GM23338 (cell line): ENCODE measurements around the gene TIMM44. TPM values are rescaled to one million over a fixed set of nuclear protein-coding genes. Genes with fewer than 3 reads are reported as not detected.
A peak's percentile ranks its signal among the peaks of the same experiment; 100 is the strongest.

ENCODE experiments used
- ATAC-seq: fragments of 200-7000 bp; cut with Tn5 transposase; 3 replicates; pipeline ENCODE4 v1.9.1; 2020
- DNase-seq: peaks from one replicate; pipeline ENCODE4 v3.0.0-alpha.2; 2015; ENCODE audit warnings: low spot score
- H2AFZ ChIP-seq: fragments of 200-600 bp; sonication (generic); 2 replicates; pipeline ENCODE4 v1.8.0; 2016; ENCODE audit warnings: antibody characterized with exemption, mild to moderate bottlenecking, moderate library complexity
- H3F3A ChIP-seq: fragments of 200-600 bp; sonication (generic); replicated peaks from 2 replicates; pipeline ENCODE4 v1.8.0; 2017; ENCODE audit warnings: antibody characterized with exemption, mixed run types, low read depth
- H3K27ac ChIP-seq: fragments of 200-600 bp; sonication (generic); 2 replicates; pipeline ENCODE4 v1.6.1; 2016; ENCODE audit warnings: low read depth
- H3K27me3 ChIP-seq: fragments of 200-600 bp; sonication (generic); 2 replicates; pipeline ENCODE4 v1.8.0; 2016; ENCODE audit warnings: mild to moderate bottlenecking, mixed run types, moderate library complexity; ENCODE audit not compliant: insufficient read depth
- H3K36me3 ChIP-seq: fragments of 200-600 bp; sonication (generic); 2 replicates; pipeline ENCODE4 v1.8.0; 2016; ENCODE audit warnings: mild to moderate bottlenecking; ENCODE audit not compliant: insufficient read depth
- H3K4me1 ChIP-seq: fragments of 200-600 bp; sonication (generic); 2 replicates; pipeline ENCODE4 v1.8.0; 2016; ENCODE audit warnings: mild to moderate bottlenecking, moderate library complexity; ENCODE audit not compliant: insufficient read depth
- H3K4me2 ChIP-seq: fragments of 200-600 bp; sonication (generic); 2 replicates; pipeline ENCODE4 v1.7.1; 2017; ENCODE audit warnings: mixed run types
- H3K4me3 ChIP-seq: fragments of 200-600 bp; sonication (generic); 2 replicates; pipeline ENCODE4 v1.6.1; 2016; ENCODE audit warnings: mixed run types
- H3K79me2 ChIP-seq: fragments of 200-600 bp; sonication (generic); replicated peaks from 2 replicates; pipeline ENCODE4 v1.8.0; 2017; ENCODE audit warnings: mild to moderate bottlenecking; ENCODE audit not compliant: insufficient read depth
- H3K9me2 ChIP-seq: fragments of 200-600 bp; sonication (generic); 2 replicates; pipeline ENCODE4 v1.8.0; 2017; ENCODE audit not compliant: insufficient read depth
- H4K20me1 ChIP-seq: fragments of 200-600 bp; sonication (generic); replicated peaks from 2 replicates; pipeline ENCODE4 v1.8.0; 2017; ENCODE audit warnings: mild to moderate bottlenecking; ENCODE audit not compliant: insufficient read depth
- H3K27ac Mint-ChIP-seq: 2 replicates; pipeline ENCODE4 v1.8.0; 2020; ENCODE audit warnings: inconsistent platforms, mild to moderate bottlenecking, moderate library complexity, mixed read lengths
- H3K27me3 Mint-ChIP-seq: 3 replicates; pipeline ENCODE4 v1.8.0; 2022; ENCODE audit warnings: low read depth, mild to moderate bottlenecking, moderate library complexity, mixed read lengths, inconsistent platforms; ENCODE audit not compliant: insufficient read depth, poor library complexity
- H3K36me3 Mint-ChIP-seq: 3 replicates; pipeline ENCODE4 v1.8.0; 2021; ENCODE audit warnings: low read depth, mild to moderate bottlenecking, inconsistent platforms, moderate library complexity, mixed read lengths
- H3K4me1 Mint-ChIP-seq: 3 replicates; pipeline ENCODE4 v1.8.0; 2020; ENCODE audit warnings: mild to moderate bottlenecking, inconsistent platforms, mixed read lengths
- H3K4me3 Mint-ChIP-seq: 3 replicates; pipeline ENCODE4 v1.8.0; 2021; ENCODE audit warnings: moderate library complexity, mild to moderate bottlenecking, inconsistent platforms, mixed read lengths
- H3K9me3 Mint-ChIP-seq: 3 replicates; pipeline ENCODE4 v1.8.0; 2020; ENCODE audit warnings: moderate library complexity, mild to moderate bottlenecking, inconsistent platforms, mixed read lengths
- CREB1 ChIP-seq: fragments of 250-450 bp; sonication (Bioruptor Pico); IDR thresholded peaks from 2 replicates; pipeline ENCODE4 v1.5.0; 2020; ENCODE audit warnings: low read depth, mild to moderate bottlenecking, moderate library complexity
- EZH2 ChIP-seq: fragments of 200-600 bp; sonication (generic); IDR thresholded peaks from one replicate; pipeline ENCODE4 v1.8.0; 2017; ENCODE audit warnings: antibody characterized with exemption, mild to moderate bottlenecking, low read depth; ENCODE audit not compliant: unreplicated experiment
- EZH2phosphoT487 ChIP-seq: fragments of 200-600 bp; sonication (generic); IDR thresholded peaks from one replicate; pipeline ENCODE4 v1.8.1; 2018; ENCODE audit warnings: antibody characterized with exemption; ENCODE audit not compliant: unreplicated experiment
- JUNB ChIP-seq: IDR thresholded peaks from one replicate; pipeline ENCODE4 v1.6.1; 2016; ENCODE audit warnings: antibody characterized with exemption; ENCODE audit not compliant: unreplicated experiment
- NANOG ChIP-seq: IDR thresholded peaks from 2 replicates; pipeline ENCODE4 v1.6.1; 2016; ENCODE audit warnings: antibody characterized with exemption, borderline replicate concordance
- POLR2AphosphoS5 ChIP-seq: IDR thresholded peaks from 2 replicates; pipeline ENCODE4 v1.6.1; 2016; ENCODE audit warnings: antibody characterized with exemption, low read depth
- REST ChIP-seq: IDR thresholded peaks from one replicate; pipeline ENCODE4 v1.6.1; 2018; ENCODE audit warnings: antibody characterized with exemption; ENCODE audit not compliant: unreplicated experiment
- STAT1 ChIP-seq: IDR thresholded peaks from one replicate; pipeline ENCODE4 v1.6.1; 2016; ENCODE audit warnings: antibody characterized with exemption; ENCODE audit not compliant: unreplicated experiment
- ZNF114 ChIP-seq: fragments of 250-450 bp; sonication (Bioruptor Pico); IDR thresholded peaks from 2 replicates; pipeline ENCODE4 v1.5.0; 2020; ENCODE audit warnings: mild to moderate bottlenecking, moderate library complexity
- ZNF331 ChIP-seq: fragments of 250-450 bp; sonication (Bioruptor Pico); IDR thresholded peaks from 2 replicates; pipeline ENCODE4 v1.5.0; 2020; ENCODE audit warnings: low read depth, mild to moderate bottlenecking, moderate library complexity
- ZNF462 ChIP-seq: fragments of 250-450 bp; sonication (Bioruptor Pico); IDR thresholded peaks from 2 replicates; pipeline ENCODE4 v1.5.0; 2020; ENCODE audit warnings: mild to moderate bottlenecking, moderate library complexity
- polyA plus RNA-seq: library from polyadenylated mRNA; unstranded; fragments of >200 nt; fragmentation: Nextera tagmentation; extraction: Ambion mirVana; gene quantifications from 2 replicates; pipeline ENCODE4 v1.2.1, GENCODE V29; 2016
- total RNA-seq: library from RNA; depleted of rRNA; stranded (reverse); fragments of >200 nt; shearing (Covaris generic); gene quantifications from 2 replicates; pipeline ENCODE4 v1.2.3, GENCODE V29; 2014
- TF ChIP-seq, protein P1 (sequence below): IDR thresholded peaks from 2 replicates; pipeline ENCODE4 v1.6.1; 2016; ENCODE audit warnings: antibody characterized with exemption
- TF ChIP-seq, protein P2 (sequence below), 2 experiments: fragments of 200-600 bp in 1 of 2; sonication (generic) in 1 of 2; conservative IDR thresholded peaks; 2 replicates each; pipeline versions ENCODE4 v1.5.1 to v1.6.1; 2016 to 2017; ENCODE audit warnings: antibody characterized with exemption in 2 of 2, low read depth in 2 of 2, mild to moderate bottlenecking in 2 of 2, moderate library complexity in 1 of 2

TIMM44 gene
- total and polyA plus RNA-seq, 2 experiments from 2014 or later: 125 to 128 TPM

DNA sequence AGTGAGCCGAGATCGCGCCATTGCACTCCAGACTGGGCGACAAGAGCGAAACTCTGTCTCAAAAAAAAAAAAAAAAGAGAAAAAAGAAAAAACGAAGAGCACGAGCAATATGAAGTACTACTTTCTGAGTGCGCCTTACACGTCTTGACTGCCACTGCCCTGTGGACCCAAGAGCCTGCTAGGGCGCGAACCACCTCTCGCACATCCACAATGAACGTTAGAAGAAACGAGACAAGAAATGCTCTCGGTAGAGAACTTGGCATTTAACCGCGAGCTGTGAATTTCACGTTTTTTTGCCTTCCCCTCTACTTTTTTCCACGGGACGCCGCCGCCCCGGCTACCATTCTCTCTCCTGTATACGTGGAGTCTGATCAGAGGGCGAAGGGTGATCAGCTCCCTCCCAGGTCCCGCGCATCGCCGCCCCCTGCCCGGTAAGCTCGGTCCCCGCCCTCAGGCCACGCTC, 454 bp downstream of the TIMM44 start:
- Mint-ChIP-seq H3K9me3 (peaks cover 14% of the 10 kb centered on the region), H3K27ac (peak overlapping the region; percentile 100), H3K27me3 (peaks cover 18% of the 10 kb centered on the region), H3K4me3 (peak overlapping the region; percentile 94), H3K36me3 (peaks cover 49% of the 10 kb centered on the region), H3K4me1 (peaks cover 13% of the 10 kb centered on the region; the same call in 2 of the 3 replicates)
- H3K79me2 ChIP-seq: peaks cover 59% of the 10 kb centered on the region
- DNase-seq (no peak), ATAC-seq (peak; percentile 46)
- H3K4me2 ChIP-seq: peak overlapping the region; percentile 94
- peak overlapping the region; percentile 68; the same call in 1 of the 2 replicates for H2AFZ ChIP-seq
- peaks cover 23% of the 10 kb centered on the region for H4K20me1 ChIP-seq
- H3K36me3 ChIP-seq: peaks cover 11% of the 10 kb centered on the region
- TF ChIP-seq EZH2phosphoT487: no peak
- TF ChIP-seq ZNF331 (CRISPR knock-in tag): no peak
- no peak for TF ChIP-seq EZH2
- TF ChIP-seq STAT1: no peak
- TF ChIP-seq NANOG: no peak
- TF ChIP-seq, protein P1, sequence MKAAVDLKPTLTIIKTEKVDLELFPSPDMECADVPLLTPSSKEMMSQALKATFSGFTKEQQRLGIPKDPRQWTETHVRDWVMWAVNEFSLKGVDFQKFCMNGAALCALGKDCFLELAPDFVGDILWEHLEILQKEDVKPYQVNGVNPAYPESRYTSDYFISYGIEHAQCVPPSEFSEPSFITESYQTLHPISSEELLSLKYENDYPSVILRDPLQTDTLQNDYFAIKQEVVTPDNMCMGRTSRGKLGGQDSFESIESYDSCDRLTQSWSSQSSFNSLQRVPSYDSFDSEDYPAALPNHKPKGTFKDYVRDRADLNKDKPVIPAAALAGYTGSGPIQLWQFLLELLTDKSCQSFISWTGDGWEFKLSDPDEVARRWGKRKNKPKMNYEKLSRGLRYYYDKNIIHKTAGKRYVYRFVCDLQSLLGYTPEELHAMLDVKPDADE: no peak
- no peak for TF ChIP-seq REST
- no peak for TF ChIP-seq ZNF114 (CRISPR knock-in tag)
- TF ChIP-seq POLR2AphosphoS5: no peak
- TF ChIP-seq JUNB: no peak
- TF ChIP-seq, protein P2, sequence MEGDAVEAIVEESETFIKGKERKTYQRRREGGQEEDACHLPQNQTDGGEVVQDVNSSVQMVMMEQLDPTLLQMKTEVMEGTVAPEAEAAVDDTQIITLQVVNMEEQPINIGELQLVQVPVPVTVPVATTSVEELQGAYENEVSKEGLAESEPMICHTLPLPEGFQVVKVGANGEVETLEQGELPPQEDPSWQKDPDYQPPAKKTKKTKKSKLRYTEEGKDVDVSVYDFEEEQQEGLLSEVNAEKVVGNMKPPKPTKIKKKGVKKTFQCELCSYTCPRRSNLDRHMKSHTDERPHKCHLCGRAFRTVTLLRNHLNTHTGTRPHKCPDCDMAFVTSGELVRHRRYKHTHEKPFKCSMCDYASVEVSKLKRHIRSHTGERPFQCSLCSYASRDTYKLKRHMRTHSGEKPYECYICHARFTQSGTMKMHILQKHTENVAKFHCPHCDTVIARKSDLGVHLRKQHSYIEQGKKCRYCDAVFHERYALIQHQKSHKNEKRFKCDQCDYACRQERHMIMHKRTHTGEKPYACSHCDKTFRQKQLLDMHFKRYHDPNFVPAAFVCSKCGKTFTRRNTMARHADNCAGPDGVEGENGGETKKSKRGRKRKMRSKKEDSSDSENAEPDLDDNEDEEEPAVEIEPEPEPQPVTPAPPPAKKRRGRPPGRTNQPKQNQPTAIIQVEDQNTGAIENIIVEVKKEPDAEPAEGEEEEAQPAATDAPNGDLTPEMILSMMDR (conservative IDR thresholded peaks at IDR 0.05; ENCODE audit: low read depth in 2 of 2): no peak
- no peak for TF ChIP-seq ZNF462 (CRISPR knock-in tag)
- TF ChIP-seq CREB1 (CRISPR knock-in tag): no peak
- no peaks in the 10 kb centered on the region for H3K9me2 ChIP-seq
- peak overlapping the region; percentile 99 for H3K4me3 ChIP-seq
- H3K27me3 ChIP-seq: no peaks in the 10 kb centered on the region
- no peaks in the 10 kb centered on the region; the same call in 1 of the 2 replicates for H3K4me1 ChIP-seq
- peaks cover 8% of the 10 kb centered on the region; the same call in 1 of the 2 replicates for H3F3A ChIP-seq
- peak overlapping the region; percentile 97 for H3K27ac ChIP-seq
